Spleen (tissue), 7 donors: ENCODE measurements around the gene NCOA3.

ENCODE experiments used
- CTCF ChIP-seq, 11 experiments: fragments of 200-600 bp in 7 of 11; fragments of 450-650 bp in 4 of 11; sonication (generic) in 4 of 11; IDR thresholded peaks in 8 of 11; conservative IDR thresholded peaks in 3 of 11; 1 replicate in 7 of 11; 2 replicates in 4 of 11; pipeline versions ENCODE4 v1.4.0 to v1.8.0; 2016 to 2021; ENCODE audit warnings: antibody characterized with exemption in 11 of 11, inconsistent platforms in 4 of 11, mild to moderate bottlenecking in 1 of 11
- POLR2A ChIP-seq, 3 donors: fragments of 450-650 bp; IDR thresholded peaks; one replicate each; pipeline ENCODE4 v1.5.1; 2017; ENCODE audit warnings: antibody characterized with exemption in 3 of 3, mild to moderate bottlenecking in 1 of 3
- donor health status: DM: no; HTN: no; CAD: no; lungs with moderate emphysema.
- donor health status: DM: no; HTN: no; CAD: no.
- donor health status: DM: no; HTN: no; CAD: no.

- TF ChIP-seq CTCF (IDR thresholded peaks at IDR 0.05 in 8 of 11, conservative IDR thresholded peaks at IDR 0.05 in 3 of 11) (no peak), POLR2A (IDR thresholded peaks at IDR 0.05) (no peak)
Measured at GRCh38 chr20:47479506-47479905, 22.2 kb upstream of the NCOA3 start.
